Cardiac muscle cell (in vitro differentiated cells and primary cell): ENCODE measurements around the gene VPS39. TPM values are rescaled to one million over a fixed set of nuclear protein-coding genes. Genes with fewer than 3 reads are reported as not detected.

ENCODE experiments used
- DNase-seq, 2 donors: peaks; one replicate each; pipeline versions ENCODE4 v3.0.0 to v3.0.0-alpha.2; 2010 to 2017; ENCODE audit warnings: low read depth in 1 of 2, low spot score in 1 of 2
- H3K27ac ChIP-seq: fragments of 200-600 bp; sonication (generic); 2 replicates; pipeline ENCODE4 v1.5.1; 2016
- H3K27me3 ChIP-seq: fragments of 200-600 bp; sonication (generic); 2 replicates; pipeline ENCODE4 v1.6.0; 2016; ENCODE audit warnings: control low read depth
- H3K36me3 ChIP-seq: fragments of 200-600 bp; sonication (generic); 2 replicates; pipeline ENCODE4 v1.5.1; 2016; ENCODE audit warnings: control low read depth
- H3K4me1 ChIP-seq: fragments of 200-600 bp; sonication (generic); 2 replicates; pipeline ENCODE4 v1.8.1; 2017; ENCODE audit warnings: low read depth, mild to moderate bottlenecking, mixed run types
- H3K4me3 ChIP-seq: fragments of 200-600 bp; sonication (generic); 2 replicates; pipeline ENCODE4 v1.5.1; 2016; ENCODE audit warnings: mild to moderate bottlenecking
- H3K9me3 ChIP-seq: fragments of 200-600 bp; sonication (generic); 2 replicates; pipeline ENCODE4 v1.5.1; 2017; ENCODE audit warnings: low read depth, mild to moderate bottlenecking, control low read depth
- CTCF ChIP-seq: IDR thresholded peaks from 2 replicates; pipeline ENCODE4 v1.5.1; 2012; ENCODE audit warnings: low read depth, mild to moderate bottlenecking, low read length
- polyA plus RNA-seq: library from polyadenylated mRNA; unstranded; fragments of >200 nt; fragmentation: Nextera tagmentation; extraction: Ambion mirVana; gene quantifications from 2 replicates; pipeline ENCODE4 v1.2.1, GENCODE V29; 2016
- total RNA-seq: library from RNA; depleted of rRNA; stranded (reverse); fragments of >200 nt; gene quantifications from 2 replicates; pipeline ENCODE4 v1.2.3, GENCODE V29; 2016

The VPS39 gene
- total and polyA plus RNA-seq, 2 experiments from 2014 or later = 45.7 to 56.4 TPM

GRCh38 chr15:42123546-42123945 is 84.6 kb downstream of the VPS39 start:
- Histone ChIP-seq H3K27ac (no peak overlapping the region), H3K4me1 (peaks cover 9% of the 10 kb centered on the region), H3K36me3 (no peaks in the 10 kb centered on the region), H3K4me3 (no peak overlapping the region), H3K9me3 (no peaks in the 10 kb centered on the region), H3K27me3 (no peaks in the 10 kb centered on the region)
- DNase-seq = no peak
- TF ChIP-seq CTCF = no peak

DNA sequence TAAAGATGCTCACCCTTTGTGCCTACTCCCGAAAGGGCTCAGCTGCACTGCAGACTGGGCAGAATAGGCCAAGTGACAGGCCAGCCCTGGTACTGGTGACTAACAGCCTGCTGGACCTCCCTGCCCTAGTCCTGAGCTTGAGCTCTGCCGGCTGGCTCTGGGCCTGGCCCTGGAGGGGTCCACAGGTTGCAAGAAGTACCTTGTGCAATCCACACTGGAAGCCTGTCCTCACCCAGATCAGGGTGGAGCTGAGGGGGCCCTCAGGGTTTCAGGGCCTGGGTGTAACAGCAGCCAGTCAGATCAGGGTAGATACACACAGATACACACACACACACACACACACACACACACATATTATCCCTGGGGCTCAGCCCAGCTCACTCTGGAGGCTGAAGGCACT is 86.4 kb downstream of the VPS39 start:
- Histone ChIP-seq H3K27me3 (no peaks in the 10 kb centered on the region), H3K4me3 (no peak overlapping the region), H3K4me1 (peaks cover 11% of the 10 kb centered on the region), H3K36me3 (no peaks in the 10 kb centered on the region), H3K27ac (no peak overlapping the region), H3K9me3 (no peaks in the 10 kb centered on the region)
- DNase-seq = no peak
- TF ChIP-seq CTCF = no peak

- no peak overlapping the region for H3K4me3 ChIP-seq
- H3K27ac ChIP-seq = no peak overlapping the region
- no peaks in the 10 kb centered on the region for H3K9me3 ChIP-seq
- no peaks in the 10 kb centered on the region for H3K27me3 ChIP-seq
- no peak for DNase-seq
- peaks cover 11% of the 10 kb centered on the region for H3K4me1 ChIP-seq
- TF ChIP-seq CTCF = no peak
- H3K36me3 ChIP-seq = no peaks in the 10 kb centered on the region
Measured at GRCh38 chr15:42121021-42121420, 87.1 kb downstream of the VPS39 start.

- DNase-seq = no peak
- Histone ChIP-seq H3K4me3 (no peak overlapping the region), H3K4me1 (peaks cover 11% of the 10 kb centered on the region), H3K27ac (no peak overlapping the region), H3K9me3 (no peaks in the 10 kb centered on the region), H3K36me3 (no peaks in the 10 kb centered on the region), H3K27me3 (no peaks in the 10 kb centered on the region)
- no peak for TF ChIP-seq CTCF
Measured at GRCh38 chr15:42120285-42120684, 87.8 kb downstream of the VPS39 start.

- no peak for TF ChIP-seq CTCF
- Histone ChIP-seq H3K27ac (no peak overlapping the region), H3K9me3 (no peaks in the 10 kb centered on the region), H3K27me3 (no peaks in the 10 kb centered on the region), H3K4me1 (peaks cover 11% of the 10 kb centered on the region), H3K4me3 (no peak overlapping the region), H3K36me3 (no peaks in the 10 kb centered on the region)
- DNase-seq = no peak
Measured at GRCh38 chr15:42119446-42119760, 88.7 kb downstream of the VPS39 start.

DNA sequence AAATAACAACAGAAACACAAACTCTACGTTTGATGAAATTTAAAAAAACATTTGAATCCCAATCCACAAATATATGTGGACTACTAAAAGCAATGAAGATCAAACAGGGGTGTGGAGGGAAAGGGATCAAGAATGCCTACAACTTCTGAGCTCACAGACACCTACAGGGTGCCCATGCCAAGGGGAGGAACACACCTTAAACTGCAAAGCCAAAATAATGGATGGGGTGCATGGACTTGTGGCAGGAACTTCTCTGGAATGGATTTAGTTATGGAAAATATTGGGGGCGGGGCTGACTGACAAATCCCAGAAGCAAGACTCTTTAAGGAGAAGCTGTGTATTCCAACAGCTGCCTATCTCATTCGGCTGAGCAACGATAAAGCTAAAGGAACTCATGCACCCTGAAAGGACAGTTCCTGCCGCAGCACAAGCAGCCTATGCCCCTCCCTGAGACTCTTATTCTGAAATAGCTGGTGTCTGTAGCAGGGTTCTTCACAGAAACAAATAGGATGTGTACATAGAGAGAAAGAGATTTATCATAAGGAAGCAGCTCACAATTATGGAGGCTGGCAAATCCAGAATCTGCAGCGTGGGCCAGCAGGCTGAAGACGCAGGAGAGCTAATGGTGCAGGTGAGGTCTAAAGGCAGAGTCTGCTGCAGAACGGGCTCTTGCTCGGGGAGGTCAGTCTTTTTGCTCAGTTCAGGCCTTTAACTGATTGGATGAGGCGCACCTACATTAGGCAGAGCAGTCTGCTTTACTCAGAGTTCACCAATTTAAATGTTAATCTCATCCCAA is 89.3 kb downstream of the VPS39 start:
- no peak for TF ChIP-seq CTCF
- Histone ChIP-seq H3K36me3 (no peaks in the 10 kb centered on the region), H3K4me1 (peaks cover 11% of the 10 kb centered on the region), H3K27me3 (no peaks in the 10 kb centered on the region), H3K9me3 (no peaks in the 10 kb centered on the region), H3K4me3 (no peak overlapping the region), H3K27ac (no peak overlapping the region)
- peak; percentile 45 to 53 for DNase-seq
